HG02981 (cell line): ENCODE data around the gene GRAMD2A.

Source experiments
- ATAC-seq: cut with Tn5 transposase; IDR thresholded peaks from one replicate; pipeline ENCODE4 v1.9.1; 2021; ENCODE audit warnings: mild to moderate bottlenecking, moderate library complexity; ENCODE audit not compliant: unreplicated experiment

The GRAMD2A gene

DNA sequence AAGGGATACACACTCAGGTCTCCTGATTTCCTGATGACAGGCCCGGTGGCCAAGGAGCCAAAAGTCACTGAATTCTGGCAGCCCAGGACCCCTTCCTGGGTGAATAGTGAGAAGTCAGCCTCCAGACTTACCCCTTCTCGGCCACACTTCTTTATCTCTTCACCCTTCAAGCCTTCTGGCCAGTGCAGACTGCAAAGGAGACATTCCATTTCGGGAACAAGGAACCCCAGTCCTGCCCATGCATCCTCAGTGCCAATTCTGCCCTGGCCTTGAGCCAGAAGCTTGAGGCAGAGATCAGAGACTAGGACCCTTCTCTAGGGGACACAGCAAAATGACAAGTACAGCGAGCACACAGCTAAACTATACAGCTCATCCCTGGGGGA is 28.8 kb downstream of the GRAMD2A start:
- ATAC-seq: no peak

GRCh38 chr15:72168131-72168807 is 29.3 kb downstream of the GRAMD2A start:
- no peak for ATAC-seq

- ATAC-seq: no peak
These were observed 30.1 kb downstream of the GRAMD2A start for GRCh38 chr15:72167445-72167844.

GRCh38 chr15:72166716-72167417 is 30.7 kb downstream of the GRAMD2A start:
- ATAC-seq: no peak

DNA sequence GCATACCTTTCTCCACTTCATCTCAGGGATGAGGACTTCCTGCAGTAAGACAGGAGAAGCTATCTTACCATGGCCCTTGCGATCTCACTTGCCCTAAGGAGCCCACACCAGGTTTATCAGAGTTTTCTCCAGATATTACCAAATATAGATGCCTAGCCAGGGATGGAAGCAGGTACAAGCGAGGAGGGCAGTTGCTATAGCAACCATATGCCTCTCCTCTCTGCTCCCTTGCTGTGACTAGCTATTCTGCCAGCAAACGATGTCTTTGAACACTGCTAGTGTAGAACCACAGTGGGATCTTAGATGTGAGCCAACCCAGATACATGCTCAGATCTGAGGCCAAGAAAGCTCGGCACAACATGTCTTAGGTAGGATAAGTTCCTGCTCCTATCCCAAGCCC is 33.9 kb downstream of the GRAMD2A start:
- no peak for ATAC-seq

DNA sequence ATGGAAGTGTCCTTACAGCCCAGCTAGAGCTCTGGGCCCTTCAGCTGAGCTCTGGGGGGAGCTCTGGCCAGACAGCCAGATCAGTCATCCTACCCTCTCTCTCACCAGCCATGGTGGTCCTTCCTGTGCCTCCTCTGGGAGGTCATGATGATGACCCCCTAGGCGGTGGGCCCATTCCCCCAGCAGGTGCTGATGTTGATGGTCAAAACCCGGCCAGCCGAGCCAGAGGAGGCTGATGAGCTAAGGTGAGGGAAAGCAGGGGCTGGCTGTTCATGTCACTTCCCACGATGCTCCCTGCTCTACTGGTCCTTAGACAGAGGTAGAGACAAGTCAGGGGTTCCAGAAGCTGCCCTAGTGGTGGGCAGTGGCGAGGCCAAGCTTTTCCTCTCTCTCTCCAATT is 35.0 kb downstream of the GRAMD2A start:
- ATAC-seq: no peak

DNA sequence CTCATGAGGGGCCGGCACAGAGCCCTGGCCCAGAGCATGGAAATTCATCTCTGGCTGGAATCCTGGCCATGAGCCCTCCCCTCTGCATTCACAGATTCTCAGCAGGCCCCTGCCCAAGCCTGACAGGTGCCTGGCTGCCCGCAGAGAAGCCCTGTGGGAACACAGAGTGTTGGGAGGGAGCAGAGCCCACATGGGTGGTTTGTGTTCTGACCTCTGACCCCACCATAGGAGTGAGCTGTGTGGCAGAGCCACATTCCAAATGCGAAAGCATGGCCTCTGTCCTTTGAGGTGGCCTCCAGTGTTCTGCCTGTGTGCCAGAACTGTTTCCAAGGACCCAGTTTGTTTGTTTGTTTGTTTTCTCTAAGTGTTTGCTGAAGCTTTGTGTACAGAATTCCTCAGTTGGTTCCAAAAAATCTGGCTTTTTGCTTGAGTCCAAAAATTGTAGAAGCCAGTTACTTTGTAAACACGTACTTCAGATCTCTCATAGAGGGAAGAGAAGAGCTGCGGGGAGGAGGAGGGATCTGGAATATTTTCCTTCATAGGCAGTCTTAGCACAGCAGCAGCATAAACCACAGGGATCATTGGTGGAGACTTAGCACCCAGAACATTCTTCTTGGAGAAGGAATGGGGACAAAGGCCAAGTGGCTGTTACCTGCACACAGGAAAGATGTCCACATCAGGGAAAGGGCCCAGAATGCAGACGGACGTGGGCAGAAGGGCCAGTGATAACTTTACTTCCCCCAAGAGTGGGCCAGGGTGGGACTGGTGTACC is 36.0 kb downstream of the GRAMD2A start:
- no peak for ATAC-seq

GRCh38 chr15:72160696-72161245 is 36.8 kb downstream of the GRAMD2A start:
- ATAC-seq: no peak

DNA sequence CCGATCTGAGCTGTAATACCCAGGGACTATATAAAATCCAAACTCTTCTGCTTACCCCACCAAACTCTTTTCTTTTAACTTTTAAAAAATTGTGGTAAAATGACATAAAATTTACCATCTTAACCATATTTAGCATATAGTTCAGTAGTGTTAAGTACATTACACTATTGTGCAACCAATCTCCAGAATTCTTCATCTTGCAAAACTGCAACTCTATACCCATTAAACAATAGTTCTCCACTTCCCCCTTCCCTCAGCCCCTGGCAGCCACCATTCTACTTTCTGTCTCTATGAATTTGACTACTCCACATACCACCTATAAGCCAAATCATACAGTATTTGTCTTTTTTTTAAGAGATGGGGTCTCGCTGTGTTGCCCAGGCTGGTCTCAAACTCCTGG is 40.7 kb downstream of the GRAMD2A start:
- ATAC-seq: no peak

- ATAC-seq: no peak
These were observed 41.7 kb downstream of the GRAMD2A start for GRCh38 chr15:72155635-72156616.

DNA sequence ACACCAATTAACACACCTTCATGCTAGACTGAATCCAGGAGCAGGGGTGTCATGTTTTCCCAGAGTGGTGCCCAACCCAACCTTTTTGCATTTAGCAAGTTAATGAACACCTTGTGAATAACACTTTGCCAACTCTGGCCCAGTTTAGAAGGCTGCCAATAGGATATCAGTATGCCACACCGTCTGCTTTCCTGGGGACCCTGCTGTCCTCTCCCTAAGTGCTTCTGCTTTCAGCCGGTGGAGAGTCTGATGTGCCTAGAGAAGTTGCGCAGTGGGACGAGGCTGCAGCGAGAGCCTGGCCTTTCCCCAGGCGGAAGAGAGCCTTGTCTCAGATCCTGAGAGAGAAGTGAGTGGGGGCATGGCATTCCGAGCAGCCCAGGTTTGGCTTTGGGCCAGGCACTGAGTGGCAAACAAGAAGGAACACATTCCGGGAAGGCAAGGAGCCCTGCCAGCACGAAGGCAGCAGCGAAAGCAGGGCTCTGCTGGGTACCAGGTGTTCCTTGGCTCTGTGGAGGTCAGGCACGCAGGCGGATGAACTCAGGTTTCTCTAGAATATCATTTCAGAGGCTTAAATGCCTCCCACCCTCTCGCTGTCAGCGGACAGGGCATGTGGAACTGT is 42.5 kb downstream of the GRAMD2A start:
- no peak for ATAC-seq

- no peak for ATAC-seq
These were observed 43.3 kb downstream of the GRAMD2A start for GRCh38 chr15:72154316-72154715.

DNA sequence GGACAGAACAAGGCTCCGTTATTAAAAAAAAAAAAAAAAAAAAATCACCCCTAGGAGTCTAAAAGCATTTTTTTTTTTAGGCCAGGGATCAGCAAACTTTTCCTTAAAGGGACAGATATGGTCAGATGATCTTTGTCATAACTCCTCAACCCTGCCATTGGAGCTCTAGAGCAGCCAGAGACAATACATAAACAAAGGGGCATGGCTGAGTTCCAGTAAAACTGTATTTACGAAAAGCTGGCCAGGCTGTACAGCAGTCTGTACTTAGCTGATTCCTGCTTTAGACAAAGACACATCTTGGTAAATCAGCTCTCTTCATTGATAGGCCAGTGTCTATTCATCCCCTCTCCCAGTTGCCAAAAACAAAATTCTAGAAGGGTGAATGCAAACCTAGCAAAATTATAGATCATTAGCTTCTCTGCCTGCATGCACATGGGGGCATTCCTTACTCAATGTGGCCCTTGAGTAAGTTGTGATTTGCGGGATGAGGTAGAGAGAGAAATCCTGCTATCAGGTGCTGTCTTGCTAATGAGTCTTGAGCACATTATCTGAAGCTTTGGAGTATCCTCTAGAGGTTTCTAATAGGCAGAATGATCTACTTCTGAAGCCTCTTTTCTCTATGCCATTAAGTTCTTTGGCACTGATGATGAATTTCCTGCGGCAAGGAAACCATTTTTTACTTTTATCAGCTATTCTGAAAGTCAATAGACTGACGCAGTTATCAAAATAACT is 44.2 kb downstream of the GRAMD2A start:
- no peak for ATAC-seq

DNA sequence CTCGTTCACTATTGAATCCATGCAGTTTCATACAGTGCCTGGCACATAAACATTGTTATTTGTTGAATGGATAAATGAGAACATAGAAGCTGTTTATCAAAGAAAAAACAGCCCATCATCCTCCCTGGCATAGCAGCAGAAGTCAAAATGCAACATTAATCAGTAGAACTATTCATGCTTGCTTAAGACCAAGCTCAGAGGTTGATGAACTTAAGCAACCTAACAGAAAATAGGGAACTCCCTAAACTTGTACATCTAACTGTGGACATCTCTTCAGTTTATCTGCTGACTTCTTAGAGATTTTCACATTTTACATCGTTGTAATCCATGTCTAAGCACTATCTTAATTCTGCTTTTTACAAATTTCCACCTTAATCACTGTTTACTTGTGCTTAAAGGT is 50.2 kb downstream of the GRAMD2A start:
- ATAC-seq: no peak

DNA sequence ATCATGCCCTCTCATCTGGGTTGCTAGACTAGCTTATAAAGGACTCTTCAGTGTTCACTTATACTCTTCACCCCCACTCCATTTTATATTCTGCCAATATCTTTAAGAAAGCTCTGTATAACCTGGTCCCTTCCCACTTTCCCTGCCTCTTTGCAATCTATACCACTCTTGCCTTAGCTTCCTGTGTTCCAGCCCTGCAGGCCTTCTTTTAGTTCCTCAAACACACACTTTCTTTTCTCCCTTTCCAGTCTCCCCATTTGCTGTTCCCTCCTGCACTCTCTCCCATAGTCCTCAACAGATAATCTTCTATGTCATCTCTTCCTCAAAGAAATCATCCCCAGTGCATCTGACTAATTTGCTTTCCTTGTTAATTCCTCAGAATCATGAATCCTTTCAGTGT is 50.7 kb downstream of the GRAMD2A start:
- ATAC-seq: no peak

GRCh38 chr15:72146221-72146620 is 51.4 kb downstream of the GRAMD2A start:
- ATAC-seq: no peak

- ATAC-seq: peak; percentile 100
These were observed 56.2 kb downstream of the GRAMD2A start for GRCh38 chr15:72141171-72142084.

- ATAC-seq: no peak
These were observed 57.5 kb downstream of the GRAMD2A start for GRCh38 chr15:72140088-72140487.
